GM20000 (cell line): Measurements from ENCODE around the gene LRRC52.

Source experiments
- DNase-seq: peaks from one replicate; pipeline ENCODE4 v3.0.0; 2012; ENCODE audit warnings: low spot score
- TF ChIP-seq, protein P1 (sequence below): IDR thresholded peaks from 2 replicates; pipeline ENCODE4 v1.5.1; 2012; ENCODE audit warnings: mild to moderate bottlenecking, control low read depth; ENCODE audit errors: extremely low read depth, missing control alignments

LRRC52 gene

DNA sequence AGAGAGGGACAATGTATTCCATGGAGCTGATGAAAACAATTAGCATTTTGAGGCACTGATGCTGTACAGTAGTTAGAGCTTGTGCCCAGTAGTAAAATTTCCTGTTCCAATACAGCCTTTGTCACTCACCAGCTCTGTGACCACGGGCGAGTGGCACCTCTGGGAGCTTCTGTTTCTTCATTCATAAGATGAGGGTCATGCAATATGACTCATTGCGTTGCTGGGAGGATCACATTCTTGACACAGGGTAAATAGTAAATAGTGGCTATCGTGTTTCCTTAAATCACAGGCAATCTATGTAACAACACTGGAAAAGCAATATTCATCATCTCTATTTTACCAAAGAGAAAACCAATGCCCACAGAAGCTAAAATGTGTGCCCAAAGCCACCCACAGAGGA is 4.5 kb upstream of the LRRC52 start:
- DNase-seq: no peak
- TF ChIP-seq, protein P1, sequence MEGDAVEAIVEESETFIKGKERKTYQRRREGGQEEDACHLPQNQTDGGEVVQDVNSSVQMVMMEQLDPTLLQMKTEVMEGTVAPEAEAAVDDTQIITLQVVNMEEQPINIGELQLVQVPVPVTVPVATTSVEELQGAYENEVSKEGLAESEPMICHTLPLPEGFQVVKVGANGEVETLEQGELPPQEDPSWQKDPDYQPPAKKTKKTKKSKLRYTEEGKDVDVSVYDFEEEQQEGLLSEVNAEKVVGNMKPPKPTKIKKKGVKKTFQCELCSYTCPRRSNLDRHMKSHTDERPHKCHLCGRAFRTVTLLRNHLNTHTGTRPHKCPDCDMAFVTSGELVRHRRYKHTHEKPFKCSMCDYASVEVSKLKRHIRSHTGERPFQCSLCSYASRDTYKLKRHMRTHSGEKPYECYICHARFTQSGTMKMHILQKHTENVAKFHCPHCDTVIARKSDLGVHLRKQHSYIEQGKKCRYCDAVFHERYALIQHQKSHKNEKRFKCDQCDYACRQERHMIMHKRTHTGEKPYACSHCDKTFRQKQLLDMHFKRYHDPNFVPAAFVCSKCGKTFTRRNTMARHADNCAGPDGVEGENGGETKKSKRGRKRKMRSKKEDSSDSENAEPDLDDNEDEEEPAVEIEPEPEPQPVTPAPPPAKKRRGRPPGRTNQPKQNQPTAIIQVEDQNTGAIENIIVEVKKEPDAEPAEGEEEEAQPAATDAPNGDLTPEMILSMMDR: no peak

DNA sequence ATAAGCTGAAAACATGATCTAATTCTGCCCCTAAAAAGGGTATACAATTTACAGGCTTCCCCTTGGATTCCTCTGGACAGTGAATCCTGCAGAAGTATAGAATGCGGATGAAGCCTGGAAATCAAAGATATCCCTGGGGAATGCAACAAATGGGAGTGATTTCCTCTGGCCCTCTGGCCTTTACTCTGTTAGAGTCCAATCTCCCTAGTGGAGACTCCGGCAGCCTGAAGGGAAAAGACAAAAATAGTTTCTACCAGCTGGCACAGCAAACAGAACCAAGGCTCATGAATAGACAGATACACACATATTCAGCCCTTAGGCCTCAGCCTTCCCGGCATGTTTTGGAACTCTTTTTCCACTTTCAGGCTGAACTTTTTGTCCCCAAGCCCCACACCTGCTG is 3.9 kb upstream of the LRRC52 start:
- TF ChIP-seq, protein P1: no peak
- DNase-seq: no peak

DNA sequence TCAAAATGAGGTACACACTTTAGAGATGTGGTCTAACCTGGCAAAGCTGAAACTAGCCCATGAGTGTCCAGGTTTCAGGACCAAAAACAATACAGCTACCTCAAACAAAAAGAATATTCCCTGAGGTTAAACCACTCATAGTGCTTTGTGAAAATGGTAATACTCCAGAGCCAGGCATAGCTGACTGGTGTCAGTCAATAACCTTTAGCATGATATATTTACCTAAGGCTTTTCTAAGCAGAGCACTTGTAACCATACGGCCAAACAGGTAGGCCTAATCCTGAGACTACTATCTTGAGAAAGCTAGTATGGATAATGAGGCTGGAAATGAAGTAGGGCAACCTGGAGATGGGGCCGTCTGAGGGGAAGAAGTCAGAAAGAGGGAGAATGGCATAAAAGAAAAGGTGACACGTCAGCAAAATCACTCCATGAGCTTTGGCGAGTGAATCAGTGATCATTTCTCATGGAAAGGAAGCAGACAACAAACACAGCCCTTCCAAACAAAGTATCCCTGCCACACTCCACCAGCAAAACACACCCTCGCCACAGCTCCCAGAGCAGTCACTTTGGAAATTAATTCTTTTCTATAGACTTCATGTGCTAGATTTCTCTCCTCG is 1.7 kb upstream of the LRRC52 start:
- DNase-seq: no peak
- TF ChIP-seq, protein P1: no peak

DNA sequence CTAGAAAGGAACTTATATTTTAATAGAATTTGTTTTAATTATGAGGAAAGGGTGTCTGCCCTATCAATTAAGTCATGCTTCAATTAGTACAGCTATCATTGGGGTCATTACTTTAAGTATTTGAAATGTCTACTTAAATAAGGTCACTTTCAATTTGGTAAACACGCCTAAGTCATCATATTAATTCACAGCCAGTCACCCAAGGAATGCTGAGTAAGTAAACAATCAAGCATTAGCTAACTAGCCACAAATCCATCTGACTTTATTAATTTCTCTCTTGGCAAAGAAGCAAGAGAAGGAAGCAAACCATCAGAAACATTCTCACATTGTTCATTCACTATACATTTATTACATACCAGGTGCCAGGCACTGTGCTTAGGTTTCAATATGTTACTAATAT is 1.2 kb upstream of the LRRC52 start:
- DNase-seq: no peak
- TF ChIP-seq, protein P1: no peak

DNA sequence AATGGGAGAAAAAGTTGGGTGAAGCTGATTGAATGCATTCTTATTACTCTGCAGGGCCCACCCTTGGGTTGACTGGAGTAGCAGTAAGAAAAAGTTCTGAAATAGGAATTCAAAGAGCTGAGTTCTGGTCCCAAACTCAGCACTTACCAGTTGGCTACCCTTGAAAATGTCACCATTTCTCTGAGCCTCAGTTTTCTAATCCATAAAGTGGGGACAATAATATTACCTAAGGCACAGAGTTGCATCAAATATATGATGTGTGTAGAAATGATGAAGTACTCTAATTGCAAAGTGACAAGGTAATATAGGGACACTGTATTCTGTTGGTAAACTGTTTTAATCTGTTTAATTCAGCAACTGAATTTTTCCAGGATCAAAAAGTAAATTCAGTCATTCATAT is 1.2 kb downstream of the LRRC52 start:
- no peak for DNase-seq
- TF ChIP-seq, protein P1: no peak

DNA sequence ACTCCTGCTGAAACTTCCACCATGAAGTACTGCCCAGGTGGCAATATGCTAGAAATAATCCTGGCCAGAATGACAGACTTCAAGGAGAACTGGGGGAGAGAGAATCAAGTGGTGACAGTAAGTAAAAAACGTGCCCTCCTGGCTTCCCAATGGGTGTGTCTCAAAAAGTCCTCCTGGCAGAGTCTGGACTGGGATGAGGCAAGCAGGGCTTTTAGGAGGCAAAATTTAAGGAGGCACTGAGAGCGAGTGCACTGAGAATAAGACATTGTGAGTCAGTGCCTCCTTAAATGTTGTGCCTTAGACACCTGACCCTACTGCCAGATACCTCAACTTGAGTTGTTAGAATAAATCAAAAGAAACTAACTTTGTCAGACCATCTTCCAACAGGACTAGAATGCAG is 2.2 kb downstream of the LRRC52 start:
- DNase-seq: no peak
- TF ChIP-seq, protein P1: no peak

DNA sequence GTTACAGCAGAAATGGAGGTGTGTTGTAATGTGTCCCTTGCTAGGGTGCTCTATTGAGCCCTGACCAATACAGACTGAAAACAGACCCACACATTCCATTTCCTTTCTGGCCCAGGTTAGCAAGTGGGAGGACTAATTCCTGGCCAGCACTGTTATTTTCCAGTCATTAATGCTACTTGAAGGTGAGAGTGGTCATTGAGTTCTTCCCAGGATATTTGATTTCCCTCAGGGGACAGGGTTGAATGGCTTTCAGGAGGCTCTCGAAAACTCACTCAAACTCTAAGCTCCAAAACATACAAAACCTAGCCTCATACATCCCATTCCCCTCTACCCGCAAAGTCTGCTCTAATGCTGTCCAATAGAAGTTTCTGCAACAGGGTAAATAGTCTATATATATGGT is 6.2 kb downstream of the LRRC52 start:
- no peak for DNase-seq

More for the DNA sequence above, 6.2 kb downstream of the LRRC52 start:
- TF ChIP-seq, protein P1: no peak
